GM23248 (cell line): ENCODE results near the gene ANO2.

Experiments used
- EZH2 ChIP-seq: fragments of 200-600 bp; sonication (generic); IDR thresholded peaks from 2 replicates; pipeline ENCODE4 v1.6.1; 2018; ENCODE audit warnings: antibody characterized with exemption, mild to moderate bottlenecking; ENCODE audit not compliant: insufficient read depth, poor library complexity, severe bottlenecking
- EZH2phosphoT487 ChIP-seq: fragments of 200-600 bp; sonication (generic); IDR thresholded peaks from 2 replicates; pipeline ENCODE4 v1.6.1; 2018; ENCODE audit warnings: antibody characterized with exemption, moderate library complexity, mild to moderate bottlenecking, low read depth; ENCODE audit not compliant: insufficient read depth

GRCh38 chr12:5556033-5556614, 388.9 kb downstream of the ANO2 start:
- TF ChIP-seq EZH2phosphoT487 (no peak), EZH2 (no peak)
